Measurements from ENCODE around the gene C11orf98. TPM values are rescaled to one million over a fixed set of nuclear protein-coding genes. Genes with fewer than 3 reads are reported as not detected.

The C11orf98 gene
- total and polyA plus RNA-seq, 2 donors (not counting 1 experiment from before 2014, with no cell fraction given), result 33.4 to 38.2 TPM

- peaks cover 15% of the 10 kb centered on the region for H3K36me3 ChIP-seq (ENCODE audit: control insufficient read depth, insufficient read depth, low read length)
- TF ChIP-seq EZH2 (IDR thresholded peaks at IDR 0.05; ENCODE audit: low read length, missing control alignments) (no peak), CTCF (conservative IDR thresholded peaks at IDR 0.05 in 1 of 2, IDR thresholded peaks at IDR 0.05 in 1 of 2; ENCODE audit: low read depth in 1 of 2, low read length in 2 of 2) (no peak)
- H3K27me3 ChIP-seq (ENCODE audit: control insufficient read depth, insufficient read depth, low read length), result no peaks in the 10 kb centered on the region
- H3K79me2 ChIP-seq (ENCODE audit: control insufficient read depth, insufficient read depth, low read length), result peaks cover 33% of the 10 kb centered on the region
- peak overlapping the region in 1 of 4 experiments; percentile 71 for H3K4me3 ChIP-seq (replicated peaks in 1 of 4; ENCODE audit: control extremely low read depth in 1 of 4, insufficient read depth in 1 of 4, low read depth in 3 of 4, low read length in 4 of 4)
- H3K4me1 ChIP-seq (ENCODE audit: control insufficient read depth, extremely low read depth, insufficient read depth, low read length), result peaks cover 10% of the 10 kb centered on the region
- no peaks in the 10 kb centered on the region for H3K9me3 ChIP-seq (ENCODE audit: control insufficient read depth, insufficient read depth, low read depth, low read length)
- no peak overlapping the region for H3K27ac ChIP-seq (ENCODE audit: insufficient read depth, low read length)
- no peak overlapping the region for H2AFZ ChIP-seq (ENCODE audit: low read length)
- no peak overlapping the region for H3K9ac ChIP-seq (ENCODE audit: insufficient read depth, low read length)
- H4K20me1 ChIP-seq (ENCODE audit: control insufficient read depth, extremely low read depth, insufficient read depth, low read length), result no peaks in the 10 kb centered on the region
- no peak overlapping the region for H3K4me2 ChIP-seq (ENCODE audit: extremely low read depth, insufficient read depth, low read length)
- DNase-seq (ENCODE audit: low read depth in 2 of 2), result no peak
Observed at GRCh38 chr11:62667460-62667859, 2.5 kb upstream of the C11orf98 start.

GRCh38 chr11:62666259-62666926 lies 1.4 kb upstream of the C11orf98 start:
- Histone ChIP-seq H3K27me3 (ENCODE audit: control insufficient read depth, insufficient read depth, low read length) (no peaks in the 10 kb centered on the region), H3K9ac (ENCODE audit: insufficient read depth, low read length) (peak overlapping the region; percentile 69), H4K20me1 (ENCODE audit: control insufficient read depth, extremely low read depth, insufficient read depth, low read length) (no peaks in the 10 kb centered on the region), H3K9me3 (ENCODE audit: control insufficient read depth, insufficient read depth, low read depth, low read length) (no peaks in the 10 kb centered on the region), H3K27ac (ENCODE audit: insufficient read depth, low read length) (peak overlapping the region; percentile 45), H3K79me2 (ENCODE audit: control insufficient read depth, insufficient read depth, low read length) (peaks cover 33% of the 10 kb centered on the region), H3K4me3 (replicated peaks in 1 of 4; ENCODE audit: control extremely low read depth in 1 of 4, insufficient read depth in 1 of 4, low read depth in 3 of 4, low read length in 4 of 4) (peak overlapping the region; percentile 43 to 95 (median 80)), H3K4me1 (ENCODE audit: control insufficient read depth, extremely low read depth, insufficient read depth, low read length) (peaks cover 10% of the 10 kb centered on the region), H3K36me3 (ENCODE audit: control insufficient read depth, insufficient read depth, low read length) (peaks cover 15% of the 10 kb centered on the region), H2AFZ (ENCODE audit: low read length) (no peak overlapping the region), H3K4me2 (ENCODE audit: extremely low read depth, insufficient read depth, low read length) (peak overlapping the region; percentile 99)
- TF ChIP-seq EZH2 (IDR thresholded peaks at IDR 0.05; ENCODE audit: low read length, missing control alignments) (no peak), CTCF (conservative IDR thresholded peaks at IDR 0.05 in 1 of 2, IDR thresholded peaks at IDR 0.05 in 1 of 2; ENCODE audit: low read depth in 1 of 2, low read length in 2 of 2) (no peak)
- DNase-seq (ENCODE audit: low read depth in 2 of 2), result no peak

GRCh38 chr11:62665599-62666258 lies 719 bp upstream of the C11orf98 start:
- Histone ChIP-seq H2AFZ (ENCODE audit: low read length) (no peak overlapping the region), H3K4me2 (ENCODE audit: extremely low read depth, insufficient read depth, low read length) (peak overlapping the region; percentile 99), H3K36me3 (ENCODE audit: control insufficient read depth, insufficient read depth, low read length) (peaks cover 15% of the 10 kb centered on the region), H4K20me1 (ENCODE audit: control insufficient read depth, extremely low read depth, insufficient read depth, low read length) (no peaks in the 10 kb centered on the region), H3K9me3 (ENCODE audit: control insufficient read depth, insufficient read depth, low read depth, low read length) (no peaks in the 10 kb centered on the region), H3K79me2 (ENCODE audit: control insufficient read depth, insufficient read depth, low read length) (peaks cover 29% of the 10 kb centered on the region), H3K27ac (ENCODE audit: insufficient read depth, low read length) (peak overlapping the region; percentile 45), H3K9ac (ENCODE audit: insufficient read depth, low read length) (peak overlapping the region; percentile 69), H3K27me3 (ENCODE audit: control insufficient read depth, insufficient read depth, low read length) (no peaks in the 10 kb centered on the region), H3K4me1 (ENCODE audit: control insufficient read depth, extremely low read depth, insufficient read depth, low read length) (peaks cover 10% of the 10 kb centered on the region), H3K4me3 (replicated peaks in 1 of 4; ENCODE audit: control extremely low read depth in 1 of 4, insufficient read depth in 1 of 4, low read depth in 3 of 4, low read length in 4 of 4) (peak overlapping the region; percentile 43 to 95 (median 80))
- no peak for TF ChIP-seq CTCF (conservative IDR thresholded peaks at IDR 0.05 in 1 of 2, IDR thresholded peaks at IDR 0.05 in 1 of 2; ENCODE audit: low read depth in 1 of 2, low read length in 2 of 2)
- TF ChIP-seq EZH2 (IDR thresholded peaks at IDR 0.05; ENCODE audit: low read length, missing control alignments), result no peak
- peak; percentile 66 to 70 for DNase-seq (ENCODE audit: low read depth in 2 of 2)
